GM12891 (cell line): Measurements from ENCODE around the gene SORT1.

ENCODE experiments used
- POLR2A ChIP-seq: IDR thresholded peaks from 2 replicates; pipeline ENCODE4 v1.6.1; 2011; ENCODE audit warnings: low read depth, low read length, control low read depth
- POLR2AphosphoS5 ChIP-seq: IDR thresholded peaks from 2 replicates; pipeline ENCODE4 v1.6.1; 2011; ENCODE audit warnings: low read depth, low read length, control low read depth
- TAF1 ChIP-seq: IDR thresholded peaks from 2 replicates; pipeline ENCODE4 v1.6.1; 2011; ENCODE audit warnings: low read depth, low read length, control low read depth

- no peak for TF ChIP-seq POLR2AphosphoS5
- TF ChIP-seq POLR2A: no peak
- TF ChIP-seq TAF1: no peak
Measured at GRCh38 chr1:109273570-109274288, 124.0 kb downstream of the SORT1 start.
